Neuronal stem cell (in vitro differentiated cells): ENCODE measurements around the gene COMP. TPM values are rescaled to one million over a fixed set of nuclear protein-coding genes. Genes with fewer than 3 reads are reported as not detected.

ENCODE experiments used
- DNase-seq: peaks from one replicate; pipeline ENCODE4 v3.0.0-alpha.2; 2013; ENCODE audit warnings: low spot score
- H2AFZ ChIP-seq: one replicate; pipeline ENCODE4 v1.6.1; 2013; ENCODE audit warnings: mild to moderate bottlenecking, low read length, inconsistent platforms
- H2AK5ac ChIP-seq: 2 replicates; pipeline ENCODE4 v1.6.1; 2013; ENCODE audit warnings: low read depth, mild to moderate bottlenecking, inconsistent platforms, low read length, moderate library complexity, mixed read lengths
- H2BK120ac ChIP-seq: 2 replicates; pipeline ENCODE4 v1.6.1; 2013; ENCODE audit warnings: low read depth, mild to moderate bottlenecking, inconsistent platforms, low read length, moderate library complexity, mixed read lengths
- H2BK12ac ChIP-seq: one replicate; pipeline ENCODE4 v1.6.1; 2013; ENCODE audit warnings: low read length, inconsistent platforms
- H2BK15ac ChIP-seq: 2 replicates; pipeline ENCODE4 v1.6.1; 2013; ENCODE audit warnings: mild to moderate bottlenecking, low read length, inconsistent platforms, mixed read lengths
- H2BK5ac ChIP-seq: one replicate; pipeline ENCODE4 v1.6.1; 2013; ENCODE audit warnings: inconsistent platforms, mild to moderate bottlenecking, low read length, moderate library complexity
- H3K14ac ChIP-seq: one replicate; pipeline ENCODE4 v1.6.1; 2013; ENCODE audit warnings: low read length, inconsistent platforms
- H3K18ac ChIP-seq: 2 replicates; pipeline ENCODE4 v1.6.1; 2013; ENCODE audit warnings: low read length, inconsistent platforms
- H3K23ac ChIP-seq: 2 replicates; pipeline ENCODE4 v1.6.1; 2013; ENCODE audit warnings: low read depth, mild to moderate bottlenecking, mixed read lengths, low read length, inconsistent platforms; ENCODE audit not compliant: poor library complexity
- H3K27ac ChIP-seq: replicated peaks from 3 replicates; pipeline ENCODE4 v1.5.1; 2013; ENCODE audit warnings: low read length, inconsistent platforms
- H3K27me3 ChIP-seq, 3 experiments: 2 replicates each; pipeline ENCODE4 v1.6.1; 2013; ENCODE audit warnings: low read length in 3 of 3, mild to moderate bottlenecking in 2 of 3, inconsistent platforms in 1 of 3, low read depth in 1 of 3, mixed read lengths in 1 of 3, moderate library complexity in 1 of 3; ENCODE audit not compliant: control insufficient read depth in 3 of 3, insufficient read depth in 3 of 3
- H3K36me3 ChIP-seq, 2 donors: replicated peaks in 1 of 2; 2 replicates each; pipeline ENCODE4 v1.6.1; 2013; ENCODE audit warnings: low read length in 2 of 2; ENCODE audit not compliant: control insufficient read depth in 2 of 2, insufficient read depth in 2 of 2
- H3K4ac ChIP-seq: 2 replicates; pipeline ENCODE4 v1.6.1; 2013; ENCODE audit warnings: inconsistent platforms, mild to moderate bottlenecking, low read length, moderate library complexity
- H3K4me1 ChIP-seq, 2 donors: 1 replicate in 1 of 2; 2 replicates in 1 of 2; pipeline ENCODE4 v1.6.1; 2013; ENCODE audit warnings: low read length in 2 of 2, low read depth in 1 of 2; ENCODE audit not compliant: control insufficient read depth in 2 of 2, insufficient read depth in 1 of 2
- H3K4me2 ChIP-seq: one replicate; pipeline ENCODE4 v1.6.1; 2013; ENCODE audit warnings: mild to moderate bottlenecking, low read length, inconsistent platforms; ENCODE audit not compliant: insufficient read depth, poor library complexity, severe bottlenecking
- H3K4me3 ChIP-seq, 2 donors: 2 replicates each; pipeline ENCODE4 v1.5.1; 2013; ENCODE audit warnings: low read length in 2 of 2, mild to moderate bottlenecking in 2 of 2, inconsistent platforms in 1 of 2, moderate library complexity in 1 of 2
- H3K79me1 ChIP-seq: one replicate; pipeline ENCODE4 v1.6.1; 2013; ENCODE audit warnings: low read depth, mild to moderate bottlenecking, inconsistent platforms, low read length, moderate library complexity
- H3K9ac ChIP-seq: one replicate; pipeline ENCODE4 v1.6.1; 2013; ENCODE audit warnings: mild to moderate bottlenecking, low read depth, low read length, inconsistent platforms; ENCODE audit not compliant: poor library complexity
- H3K9me3 ChIP-seq, 2 donors: replicated peaks in 1 of 2; 2 replicates each; pipeline versions ENCODE3 to v1.6.1; 2013; ENCODE audit warnings: low read length in 2 of 2, mild to moderate bottlenecking in 2 of 2, inconsistent platforms in 1 of 2, low read depth in 1 of 2, mixed read lengths in 1 of 2, moderate library complexity in 1 of 2; ENCODE audit not compliant: control insufficient read depth in 2 of 2, insufficient read depth in 1 of 2
- H4K8ac ChIP-seq: one replicate; pipeline ENCODE4 v1.6.1; 2013; ENCODE audit warnings: low read depth, mild to moderate bottlenecking, inconsistent platforms, low read length, moderate library complexity
- H4K91ac ChIP-seq: one replicate; pipeline ENCODE4 v1.6.1; 2013; ENCODE audit warnings: low read length, low read depth, mild to moderate bottlenecking, inconsistent platforms; ENCODE audit not compliant: poor library complexity
- WGBS, 2 donors: extraction: QIAGEN DNeasy Blood & Tissue Kit; methylation state at CpG; one replicate each; pipeline ENCODE4 v1.1.7; 2013; ENCODE audit warnings: missing lambda C conversion rate in 2 of 2, mixed read lengths in 1 of 2; ENCODE audit not compliant: insufficient read length in 2 of 2, insufficient replicate concordance in 1 of 2; ENCODE audit errors: extremely low coverage in 2 of 2; 5-methylcytosine and 5-hydroxymethylcytosine counted together
- polyA plus RNA-seq, 2 experiments: library from polyadenylated mRNA; stranded (reverse); fragments of 200-250 nt; gene quantifications; one replicate each; pipeline ENCODE4 v1.2.3, GENCODE V29; 2013

COMP gene
- 0.01 TPM for polyA plus RNA-seq (2013, experiment 1 of 2)
- not detected for polyA plus RNA-seq (2013, experiment 2 of 2)

DNA sequence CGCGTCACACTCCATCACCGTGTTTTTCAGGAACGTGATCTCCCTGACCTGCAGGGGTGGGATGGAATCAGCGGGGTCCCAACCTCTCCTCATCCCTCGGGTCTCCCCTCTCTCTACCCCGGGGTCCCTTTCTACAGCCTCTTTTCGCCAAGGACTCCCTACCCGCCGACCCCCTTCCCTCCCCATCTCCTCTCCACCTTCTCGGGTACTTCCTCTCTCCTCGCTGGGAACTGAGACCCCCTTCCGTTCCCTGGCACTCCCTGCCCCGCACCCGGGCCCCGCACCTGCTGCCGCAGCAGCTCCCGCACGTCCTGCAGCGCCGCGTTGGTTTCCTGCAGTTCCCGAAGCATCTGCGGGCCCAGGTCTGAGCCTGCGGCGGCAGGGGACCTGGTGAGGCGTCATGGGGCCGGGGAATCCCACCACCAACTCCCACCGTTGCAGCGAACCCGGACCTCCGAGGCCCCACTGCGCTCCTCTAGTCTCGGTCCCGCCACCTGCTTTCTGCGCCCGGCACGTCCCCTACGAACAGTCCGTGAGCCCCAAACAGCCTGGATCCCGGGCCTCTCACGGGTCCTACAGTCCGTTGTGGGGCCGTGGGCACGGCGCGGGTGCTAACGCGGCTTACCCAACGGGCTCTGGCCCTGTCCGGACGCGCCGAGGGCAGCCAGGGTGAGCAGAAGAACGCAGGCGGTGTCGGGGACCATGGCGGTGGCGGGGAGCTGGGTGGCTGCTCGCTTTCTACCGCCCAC, at the start of gene COMP:
TSS of gene COMP (minus strand) at position 740 of the 749 bp plus-strand sequence. CDS start at position 704, 36 bp downstream.
- peak within 1 kb of the TSS; percentile 38 for H3K14ac ChIP-seq
- H4K8ac ChIP-seq: no peak within 1 kb of the TSS
- peak within 1 kb of the TSS; percentile 31 for H2BK120ac ChIP-seq
- H3K36me3 ChIP-seq: no peaks in the 10 kb centered on the region
- peaks cover 0 to 12% of the 10 kb centered on the region in 2 donors for H3K9me3 ChIP-seq
- peak within 1 kb of the TSS; percentile 39 for H2BK5ac ChIP-seq
- H3K4ac ChIP-seq: no peak within 1 kb of the TSS
- H2BK12ac ChIP-seq: peak within 1 kb of the TSS; percentile 84
- H3K4me2 ChIP-seq: peak within 1 kb of the TSS; percentile 57
- peak within 1 kb of the TSS; percentile 70 for H2AK5ac ChIP-seq
- H3K79me1 ChIP-seq: peaks cover 4% of the 10 kb centered on the region
- peak within 1 kb of the TSS in 1 of 2 donors; percentile 56 for H3K4me3 ChIP-seq
- no peak within 1 kb of the TSS for H3K27ac ChIP-seq
- peak within 1 kb of the TSS; percentile 73 for H3K23ac ChIP-seq
- peaks cover 6 to 11% of the 10 kb centered on the region in 2 donors for H3K4me1 ChIP-seq
- no peak within 1 kb of the TSS for H3K9ac ChIP-seq
- no peak for DNase-seq
- peak within 1 kb of the TSS; percentile 81 for H3K18ac ChIP-seq
- H3K27me3 ChIP-seq: peaks cover 46 to 92% (median 81%) of the 10 kb centered on the region in 3 experiments
- no peak within 1 kb of the TSS for H4K91ac ChIP-seq
- peak within 1 kb of the TSS; percentile 58 for H2BK15ac ChIP-seq
- WGBS, 2 donors: no CpG with 5 or more reads among the region's 61 CpGs
- H2AFZ ChIP-seq: peak within 1 kb of the TSS; percentile 86

DNA sequence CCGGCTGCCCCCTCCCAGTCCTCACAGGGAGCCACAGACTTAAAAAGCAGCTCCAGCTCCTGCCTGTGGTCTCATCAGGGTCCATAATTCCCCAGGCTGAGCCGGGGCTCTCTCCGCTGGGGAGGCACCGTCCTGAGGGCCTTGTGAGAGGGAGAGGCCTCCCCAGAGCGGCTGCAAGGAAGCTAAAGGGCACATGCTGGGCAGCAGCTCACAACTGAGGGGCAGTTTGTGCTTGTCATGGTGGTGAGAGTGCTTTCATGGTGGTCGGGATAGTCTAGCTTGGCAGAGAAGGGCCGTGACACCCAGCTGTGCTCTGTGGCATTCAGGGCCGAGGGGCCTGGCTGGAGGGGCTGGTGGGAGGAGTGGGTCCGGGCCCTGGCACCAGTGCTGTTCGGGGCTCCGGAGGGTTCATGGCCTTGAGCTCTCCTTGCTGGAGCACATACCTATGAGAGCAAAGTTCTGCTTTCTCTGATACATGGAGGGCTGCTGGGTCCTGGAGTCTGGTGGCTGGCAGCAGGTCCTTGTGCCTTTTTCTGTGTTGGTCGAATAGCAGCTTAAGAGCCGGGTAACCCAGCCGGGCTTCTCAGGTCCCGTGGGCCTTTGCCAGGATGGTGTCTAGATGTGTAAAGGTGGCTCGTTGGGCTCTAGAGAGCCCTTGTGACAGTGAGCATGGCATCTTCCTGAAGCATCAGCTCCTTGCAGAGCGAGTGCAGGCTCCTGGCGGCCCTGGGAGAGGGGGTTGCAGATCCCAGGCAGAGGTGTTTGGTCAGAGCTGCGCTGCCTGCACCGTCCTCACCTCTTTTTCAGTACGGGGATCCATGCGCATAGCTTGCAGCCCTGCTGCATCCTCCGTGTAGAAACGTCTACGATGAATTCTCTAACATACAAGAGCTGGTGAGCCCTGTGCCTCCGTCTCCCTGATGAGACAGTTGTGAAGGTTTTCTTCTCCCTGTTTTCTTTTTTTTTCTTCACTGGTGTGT, 49.5 kb upstream of the COMP start:
- Histone ChIP-seq H3K27ac (no peak overlapping the region), H3K27me3 (no peaks in the 10 kb centered on the region), H3K79me1 (peaks cover 31% of the 10 kb centered on the region), H4K8ac (no peak overlapping the region), H3K9me3 (no peaks in the 10 kb centered on the region), H3K4me1 (peaks cover 11 to 19% of the 10 kb centered on the region in 2 donors), H3K36me3 (peaks cover 8 to 30% of the 10 kb centered on the region in 2 donors), H3K18ac (peak overlapping the region; percentile 62), H2BK12ac (no peak overlapping the region), H3K4ac (no peak overlapping the region), H2AFZ (no peak overlapping the region), H2BK120ac (no peak overlapping the region), H3K4me2 (no peak overlapping the region), H2BK15ac (no peak overlapping the region), H2BK5ac (no peak overlapping the region), H2AK5ac (no peak overlapping the region), H3K14ac (peak overlapping the region; percentile 22), H3K9ac (peak overlapping the region; percentile 72), H4K91ac (no peak overlapping the region), H3K23ac (no peak overlapping the region), H3K4me3 (no peak overlapping the region)
- DNase-seq: no peak
- WGBS, 2 donors: no CpG with 5 or more reads among the region's 26 CpGs

GRCh38 chr19:18839465-18840287, 48.6 kb upstream of the COMP start:
- WGBS, 2 donors: no CpG with 5 or more reads among the region's 15 CpGs
- Histone ChIP-seq H3K4ac (no peak overlapping the region), H3K4me2 (no peak overlapping the region)

More at GRCh38 chr19:18839465-18840287, 48.6 kb upstream of the COMP start:
- Histone ChIP-seq H4K91ac (no peak overlapping the region), H3K4me3 (peak overlapping the region in 1 of 2 donors; percentile 27), H3K27ac (no peak overlapping the region), H3K36me3 (peaks cover 12 to 38% of the 10 kb centered on the region in 2 donors), H3K23ac (no peak overlapping the region), H2BK12ac (no peak overlapping the region), H3K4me1 (peaks cover 11 to 19% of the 10 kb centered on the region in 2 donors), H2BK5ac (no peak overlapping the region), H3K9ac (peak overlapping the region; percentile 72), H3K18ac (peak overlapping the region; percentile 66), H2AFZ (no peak overlapping the region), H2BK120ac (no peak overlapping the region), H3K79me1 (peaks cover 24% of the 10 kb centered on the region), H4K8ac (no peak overlapping the region), H3K9me3 (no peaks in the 10 kb centered on the region), H2BK15ac (no peak overlapping the region), H3K14ac (peak overlapping the region; percentile 51), H3K27me3 (no peaks in the 10 kb centered on the region), H2AK5ac (no peak overlapping the region)
- DNase-seq: no peak
